ENCODE measurements around the gene WIPF3. TPM values are rescaled to one million over a fixed set of nuclear protein-coding genes. Genes with fewer than 3 reads are reported as not detected.

Gene WIPF3
- total RNA-seq, 1 experiment from 2014 or later: 11.6 TPM

DNA sequence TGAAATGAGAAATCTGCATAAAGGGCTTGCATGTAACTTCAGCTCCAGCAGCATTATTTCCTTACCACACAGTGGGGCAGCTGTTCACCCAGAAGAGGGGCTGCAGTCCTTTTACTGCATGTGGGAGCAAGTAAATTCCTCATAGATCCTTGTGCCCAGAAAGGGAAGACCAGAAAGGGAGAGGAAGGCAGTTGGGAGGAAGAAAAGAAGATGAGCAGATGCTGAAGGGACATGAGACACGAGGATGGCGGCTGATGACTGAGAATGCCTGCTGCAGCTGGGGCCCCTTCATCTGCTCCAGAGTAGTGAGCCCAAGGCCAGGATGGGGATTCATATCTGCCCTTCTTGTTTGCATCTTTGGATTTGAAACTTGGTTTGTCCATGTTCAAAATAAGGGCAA is 80.5 kb downstream of the WIPF3 start:
- no peak overlapping the region for H2BK120ac ChIP-seq (ENCODE audit: low read depth, low read length, poor library complexity, severe bottlenecking)
- H3K79me1 ChIP-seq (ENCODE audit: insufficient read depth, low read depth, low read length, poor library complexity, severe bottlenecking): no peaks in the 10 kb centered on the region
- H3K36me3 Mint-ChIP-seq (ENCODE audit: insufficient read depth in 1 of 3, low read depth in 3 of 3): peaks cover 0 to 24% (median 19%) of the 10 kb centered on the region in 3 experiments; a peak in 5 of 7 replicates
- H3K23me2 ChIP-seq (ENCODE audit: insufficient read length, low read depth, low read length, poor library complexity, severe bottlenecking): no peaks in the 10 kb centered on the region
- peaks cover 4% of the 10 kb centered on the region; the same call in 1 of the 2 replicates for H3K4me1 ChIP-seq (ENCODE audit: insufficient read depth, low read length)
- H3K9me3 Mint-ChIP-seq: no peaks in the 10 kb centered on the region
- WGBS (ENCODE audit: extremely low coverage, insufficient read length, low lambda C conversion rate): no CpG with 5 or more reads among the region's 2 CpGs
- no peak overlapping the region for H3K4me2 ChIP-seq (ENCODE audit: insufficient read depth, insufficient read length, low read length)
- no peak overlapping the region for H2AK5ac ChIP-seq (ENCODE audit: insufficient read length, low read length)
- TF ChIP-seq, protein P1, sequence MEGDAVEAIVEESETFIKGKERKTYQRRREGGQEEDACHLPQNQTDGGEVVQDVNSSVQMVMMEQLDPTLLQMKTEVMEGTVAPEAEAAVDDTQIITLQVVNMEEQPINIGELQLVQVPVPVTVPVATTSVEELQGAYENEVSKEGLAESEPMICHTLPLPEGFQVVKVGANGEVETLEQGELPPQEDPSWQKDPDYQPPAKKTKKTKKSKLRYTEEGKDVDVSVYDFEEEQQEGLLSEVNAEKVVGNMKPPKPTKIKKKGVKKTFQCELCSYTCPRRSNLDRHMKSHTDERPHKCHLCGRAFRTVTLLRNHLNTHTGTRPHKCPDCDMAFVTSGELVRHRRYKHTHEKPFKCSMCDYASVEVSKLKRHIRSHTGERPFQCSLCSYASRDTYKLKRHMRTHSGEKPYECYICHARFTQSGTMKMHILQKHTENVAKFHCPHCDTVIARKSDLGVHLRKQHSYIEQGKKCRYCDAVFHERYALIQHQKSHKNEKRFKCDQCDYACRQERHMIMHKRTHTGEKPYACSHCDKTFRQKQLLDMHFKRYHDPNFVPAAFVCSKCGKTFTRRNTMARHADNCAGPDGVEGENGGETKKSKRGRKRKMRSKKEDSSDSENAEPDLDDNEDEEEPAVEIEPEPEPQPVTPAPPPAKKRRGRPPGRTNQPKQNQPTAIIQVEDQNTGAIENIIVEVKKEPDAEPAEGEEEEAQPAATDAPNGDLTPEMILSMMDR (conservative IDR thresholded peaks at IDR 0.05): no peak
- no peak overlapping the region for H3K27ac Mint-ChIP-seq
- no peak overlapping the region for H3K18ac ChIP-seq (ENCODE audit: insufficient read length, low read depth, low read length)
- H2AFZ ChIP-seq (ENCODE audit: low read length): no peak overlapping the region
- no peak overlapping the region for H4K8ac ChIP-seq (replicated peaks; ENCODE audit: insufficient read length, low read depth, low read length)
- H4K5ac ChIP-seq (ENCODE audit: insufficient read length, low read depth, low read length): no peak overlapping the region
- no peak overlapping the region for H2BK12ac ChIP-seq (ENCODE audit: insufficient read length, low read depth, low read length)
- H2BK15ac ChIP-seq (ENCODE audit: low read depth, low read length): no peak overlapping the region
- H4K91ac ChIP-seq (ENCODE audit: insufficient read length, low read depth, low read length): no peak overlapping the region
- no peak overlapping the region for H3K23ac ChIP-seq (ENCODE audit: insufficient read length, low read depth, low read length)
- H3K27ac ChIP-seq (ENCODE audit: insufficient read length, low read depth, low read length): no peak overlapping the region
- H3K9me3 ChIP-seq (ENCODE audit: control insufficient read depth, low read depth, low read length): no peaks in the 10 kb centered on the region
- no peaks in the 10 kb centered on the region for H3K79me2 ChIP-seq (ENCODE audit: insufficient read depth, low read length)
- no peaks in the 10 kb centered on the region for H3K27me3 Mint-ChIP-seq (ENCODE audit: low read depth)
- no peak overlapping the region for H3K4ac ChIP-seq (ENCODE audit: low read depth, low read length)
- H3T11ph ChIP-seq (ENCODE audit: low read length): no peak overlapping the region
- H2BK20ac ChIP-seq (ENCODE audit: low read depth, low read length, poor library complexity, severe bottlenecking): no peak overlapping the region
- H3K14ac ChIP-seq (ENCODE audit: insufficient read depth, low read length): no peak overlapping the region
- DNase-seq: no peak
- no peaks in the 10 kb centered on the region for H3K27me3 ChIP-seq (ENCODE audit: insufficient read depth, low read length)
- H3K4me1 Mint-ChIP-seq: peaks cover 25 to 30% of the 10 kb centered on the region in 2 experiments
- H4K20me1 ChIP-seq (ENCODE audit: control insufficient read depth, insufficient read depth, insufficient read length): no peaks in the 10 kb centered on the region
- no peak overlapping the region for H3K4me3 Mint-ChIP-seq
- no peak overlapping the region for H3K9ac ChIP-seq (ENCODE audit: extremely low read depth, insufficient read length, low read length)
- H2BK5ac ChIP-seq (ENCODE audit: insufficient read length, low read length): no peak overlapping the region
- no peak overlapping the region for H3K56ac ChIP-seq (ENCODE audit: insufficient read length, low read depth, low read length)

Data from H9 (cell line).